NCI-H2107 treated with DMSO at 0.1 percent for 48 hours (cell line): ENCODE measurements around the gene PAX2.

ENCODE experiments used
- DNase-seq: peaks from one replicate; lab custom pipeline; 2025; ENCODE audit not compliant: unreplicated experiment; lab: John Stamatoyannopoulos, UW

The PAX2 gene

DNA sequence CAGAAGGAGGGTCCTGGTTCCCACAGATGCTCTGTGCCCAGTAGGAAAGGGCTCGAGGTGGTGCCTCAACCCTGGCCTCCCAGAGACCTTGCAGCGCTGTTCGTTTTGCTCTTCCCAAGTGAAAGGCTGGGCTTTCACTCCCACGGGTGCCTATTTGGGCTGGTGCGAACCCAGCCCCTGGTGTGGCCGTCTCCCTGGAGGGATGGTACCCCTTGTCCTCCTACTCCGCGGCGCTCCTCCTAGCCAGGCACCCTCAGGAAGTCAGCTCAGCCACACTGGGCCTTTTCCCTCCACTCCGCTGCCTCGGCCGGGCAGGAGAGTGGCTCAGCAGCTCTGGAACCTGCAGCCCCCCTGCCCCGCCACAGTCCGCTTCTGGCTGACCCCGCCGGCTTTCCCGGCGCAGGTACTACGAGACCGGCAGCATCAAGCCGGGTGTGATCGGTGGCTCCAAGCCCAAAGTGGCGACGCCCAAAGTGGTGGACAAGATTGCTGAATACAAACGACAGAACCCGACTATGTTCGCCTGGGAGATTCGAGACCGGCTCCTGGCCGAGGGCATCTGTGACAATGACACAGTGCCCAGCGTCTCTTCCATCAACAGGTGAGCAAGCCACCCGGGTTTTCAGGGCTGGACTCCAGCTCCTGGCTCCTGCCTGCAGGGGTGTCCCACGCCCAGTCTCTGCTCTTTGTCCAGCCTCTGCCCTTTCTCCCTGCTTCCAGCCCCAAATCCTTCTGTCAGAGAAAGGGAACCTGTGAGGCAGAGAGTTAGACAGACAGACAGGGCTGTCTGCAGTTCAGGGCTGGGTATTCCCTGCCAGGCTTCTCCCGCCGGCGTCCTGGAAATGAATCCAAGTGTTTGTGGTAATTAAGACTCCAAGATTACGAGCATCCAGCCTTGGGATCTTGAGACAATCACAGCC, 5.2 kb downstream of the PAX2 start:
- no peak for DNase-seq

DNA sequence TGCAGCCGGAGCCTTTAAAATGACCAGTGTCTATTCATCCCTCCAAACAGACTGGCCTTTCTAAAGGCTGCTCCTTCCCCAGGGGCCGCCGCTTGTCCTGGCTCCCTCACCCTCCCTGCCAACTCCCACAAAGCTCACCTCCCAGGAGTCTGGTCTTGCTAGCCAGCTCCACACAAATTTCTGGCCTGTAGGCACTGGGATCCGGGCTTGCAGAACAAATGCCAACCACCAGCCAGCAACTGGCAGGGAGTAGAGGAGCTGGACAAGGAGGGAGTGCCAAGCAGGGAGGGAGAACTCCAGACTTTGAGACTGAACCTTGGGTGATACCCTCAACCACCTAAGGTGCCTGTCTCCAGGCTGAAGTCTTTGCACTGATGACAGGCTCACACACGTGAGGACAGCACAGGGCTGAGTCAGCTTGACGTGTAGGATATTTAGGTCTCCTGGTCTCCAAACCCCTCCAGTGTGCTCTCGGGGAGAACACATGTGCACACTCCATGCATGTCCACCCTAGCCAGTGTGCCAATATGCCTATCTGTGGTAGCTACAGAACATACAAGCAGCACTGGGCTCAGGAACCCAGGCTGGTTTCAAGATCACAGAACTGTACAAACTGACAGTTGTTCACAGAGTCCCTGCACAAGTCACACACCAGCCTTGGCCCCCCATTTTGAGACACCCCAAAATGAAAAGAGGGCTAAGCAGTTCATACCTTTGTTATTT, 6.0 kb downstream of the PAX2 start:
- DNase-seq = no peak

DNA sequence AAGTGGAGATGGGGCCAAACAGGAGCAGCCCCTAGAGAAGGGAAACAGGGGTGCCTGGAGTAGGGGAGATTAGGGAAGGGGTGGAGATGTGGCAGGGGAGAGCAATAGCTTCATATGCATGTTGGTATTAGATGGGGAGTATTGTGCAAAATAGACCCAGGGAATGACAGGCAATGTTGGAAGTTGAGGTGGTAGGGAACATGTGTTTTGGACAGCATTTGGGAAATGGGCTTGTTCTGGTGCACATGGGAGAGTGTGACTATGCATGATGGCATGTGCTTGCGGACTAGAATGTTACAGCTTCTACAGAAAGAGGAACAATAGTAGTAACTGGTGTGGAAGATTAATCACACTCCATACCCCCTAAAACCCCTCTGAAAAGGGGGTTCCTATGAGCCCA, 10.4 kb downstream of the PAX2 start:
- no peak for DNase-seq

DNA sequence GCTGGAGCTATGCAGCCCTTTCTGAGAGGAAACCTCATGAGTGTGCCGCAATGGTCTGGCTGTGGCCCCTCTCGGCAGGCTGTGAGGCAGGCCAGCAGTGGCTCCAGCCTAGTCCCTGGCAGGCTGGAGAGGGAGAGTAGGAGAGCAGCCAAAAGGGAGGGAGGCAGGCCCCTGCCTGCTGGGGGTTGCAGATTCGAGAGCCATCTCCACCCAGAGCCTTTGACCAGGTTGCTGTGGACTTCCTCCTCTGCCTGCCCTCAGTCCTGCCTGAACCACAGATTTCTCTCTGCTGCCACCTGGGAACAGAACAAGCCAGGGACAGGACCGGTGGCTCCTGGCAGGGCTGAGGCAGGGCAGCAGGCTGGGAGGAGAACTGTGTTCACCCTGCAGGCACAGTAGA, 13.9 kb downstream of the PAX2 start:
- DNase-seq = no peak

DNA sequence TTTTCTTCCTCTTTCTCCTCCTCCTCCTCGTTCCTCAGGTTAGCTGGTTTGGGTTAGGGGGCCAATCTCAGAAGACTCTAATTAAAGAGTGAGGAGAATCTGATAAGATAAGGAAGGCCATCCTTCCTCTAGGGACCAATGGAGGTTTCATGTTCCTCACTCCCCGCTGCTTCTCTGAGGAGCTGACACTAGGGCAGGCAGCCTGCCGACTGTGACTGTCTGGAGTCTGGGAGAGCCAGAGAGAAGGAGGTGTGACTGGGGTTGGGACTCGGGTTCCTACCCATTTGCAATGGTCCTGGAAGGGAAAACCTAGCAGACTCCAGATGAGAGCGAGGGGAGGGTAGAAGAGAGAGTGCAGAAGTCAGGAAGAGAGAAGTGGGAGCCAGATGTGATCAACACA, 15.3 kb downstream of the PAX2 start:
- DNase-seq = no peak

DNA sequence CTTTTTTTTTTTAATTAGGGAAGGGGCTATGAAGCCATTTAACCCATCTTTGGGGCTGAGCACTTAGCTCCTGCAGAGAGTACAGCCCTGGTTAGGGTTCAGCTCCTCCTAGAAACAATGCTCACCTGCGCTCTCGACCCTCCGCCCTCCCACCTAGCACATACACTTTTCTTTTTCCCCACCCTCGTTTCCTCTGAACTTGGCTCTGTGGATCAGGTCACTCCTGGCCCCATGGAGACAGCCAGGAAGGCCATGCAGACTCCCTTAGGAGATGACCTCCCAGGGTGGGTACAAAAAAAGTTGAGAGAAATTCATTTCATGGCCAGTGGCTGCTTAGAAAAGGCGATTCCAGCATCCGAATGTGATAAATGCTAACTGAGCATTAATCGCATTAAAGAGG, 15.8 kb downstream of the PAX2 start:
- no peak for DNase-seq

DNA sequence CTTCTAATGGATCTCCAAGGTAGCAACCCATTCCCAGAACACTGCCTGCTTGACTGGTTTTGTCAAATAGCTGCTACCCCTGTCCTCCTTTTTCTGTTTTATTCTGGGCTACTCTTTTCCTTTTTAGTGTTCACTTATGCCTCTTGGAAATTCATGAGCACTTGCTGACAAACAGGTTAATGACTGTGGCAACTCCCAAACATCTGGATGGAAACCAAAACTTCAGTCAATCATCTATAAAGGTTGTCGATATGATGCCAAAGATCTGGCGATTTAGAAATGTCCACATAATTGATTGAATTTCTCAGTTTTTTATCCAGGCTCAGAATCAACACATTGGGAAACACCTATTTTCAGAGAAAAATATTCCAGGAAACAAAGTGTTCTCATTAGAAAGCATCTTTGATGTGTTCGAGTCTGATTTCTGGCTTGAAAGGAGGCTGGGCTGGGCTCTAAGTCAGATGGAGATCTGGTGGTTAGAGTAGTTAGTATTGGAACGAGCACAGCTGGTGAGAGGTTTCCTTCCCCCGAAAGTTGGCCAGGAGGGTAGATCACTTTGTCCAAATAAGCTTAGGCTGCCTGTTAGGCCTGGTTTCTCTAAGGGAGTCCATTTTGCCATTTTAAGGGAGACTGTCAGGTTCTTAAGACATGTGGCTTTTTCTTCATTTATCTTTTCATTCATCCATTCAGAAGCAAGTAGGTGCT, 17.8 kb downstream of the PAX2 start:
- no peak for DNase-seq

DNA sequence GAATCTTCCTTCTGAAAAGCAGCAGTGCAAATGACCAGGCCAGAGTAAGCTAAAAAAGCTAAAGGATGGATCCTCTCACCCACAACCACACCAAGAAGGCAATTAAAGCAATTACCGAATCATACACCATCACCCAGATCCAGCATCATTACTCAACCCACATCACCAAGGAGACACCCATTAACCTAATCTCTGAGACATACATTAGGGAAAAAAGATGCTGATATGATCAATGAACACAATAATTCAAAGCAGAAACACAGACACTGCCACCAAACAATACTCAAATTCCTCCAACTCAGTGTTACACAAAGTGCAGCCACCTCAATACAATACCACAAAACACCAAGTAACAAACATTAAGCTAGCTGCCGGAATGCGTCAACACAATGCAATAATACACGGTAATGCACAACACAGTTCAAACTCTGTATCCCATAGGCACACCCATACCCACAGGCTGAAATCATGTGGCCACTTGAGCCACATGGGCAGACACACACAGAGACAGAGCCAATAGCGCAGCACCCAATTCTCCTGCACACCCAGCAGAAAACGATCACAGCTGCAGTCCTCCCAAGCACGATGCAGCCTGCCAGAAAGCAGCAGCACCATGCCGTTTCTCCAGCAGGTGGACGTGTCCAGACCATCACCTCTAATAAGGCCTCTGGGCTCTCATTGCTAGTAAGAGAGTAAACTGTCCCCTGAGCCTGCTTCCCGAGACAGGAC, 21.5 kb downstream of the PAX2 start:
- no peak for DNase-seq

DNA sequence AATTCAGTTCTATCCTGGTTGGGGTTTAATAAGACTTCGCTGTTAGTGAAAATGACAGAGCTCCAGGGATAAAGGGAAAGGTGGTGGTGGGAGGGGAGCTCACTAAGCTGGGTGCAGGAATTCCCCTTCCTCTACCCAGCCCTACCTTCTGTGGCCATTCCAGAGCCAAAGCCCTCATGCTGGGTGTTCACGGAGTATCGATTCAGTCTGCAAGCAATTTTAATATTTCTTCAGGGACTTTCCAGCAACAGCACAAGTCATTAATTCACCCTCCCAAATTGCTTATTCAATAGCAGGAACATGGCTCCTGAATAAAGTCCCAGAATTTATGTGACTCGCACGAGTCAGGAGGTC, 22.0 kb downstream of the PAX2 start:
- DNase-seq = no peak

DNA sequence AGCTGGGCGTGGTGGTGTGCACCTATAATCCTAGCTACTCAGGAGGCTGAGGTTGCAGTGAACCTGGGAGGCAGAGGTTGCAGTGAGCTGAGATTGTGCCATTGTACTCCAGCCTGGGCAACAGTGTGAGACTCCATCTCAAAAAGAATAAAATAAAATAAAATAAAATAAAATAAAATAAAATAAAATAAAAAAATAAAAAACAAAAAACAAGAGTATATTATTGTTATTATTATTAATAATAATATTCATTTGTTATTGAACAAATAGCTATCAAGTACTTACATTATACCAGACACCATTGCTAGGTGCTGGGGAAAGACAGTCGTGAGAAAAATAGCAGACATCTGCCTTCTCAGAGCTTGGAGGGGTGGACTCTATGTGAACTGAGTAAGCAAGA, 24.1 kb downstream of the PAX2 start:
- no peak for DNase-seq

DNA sequence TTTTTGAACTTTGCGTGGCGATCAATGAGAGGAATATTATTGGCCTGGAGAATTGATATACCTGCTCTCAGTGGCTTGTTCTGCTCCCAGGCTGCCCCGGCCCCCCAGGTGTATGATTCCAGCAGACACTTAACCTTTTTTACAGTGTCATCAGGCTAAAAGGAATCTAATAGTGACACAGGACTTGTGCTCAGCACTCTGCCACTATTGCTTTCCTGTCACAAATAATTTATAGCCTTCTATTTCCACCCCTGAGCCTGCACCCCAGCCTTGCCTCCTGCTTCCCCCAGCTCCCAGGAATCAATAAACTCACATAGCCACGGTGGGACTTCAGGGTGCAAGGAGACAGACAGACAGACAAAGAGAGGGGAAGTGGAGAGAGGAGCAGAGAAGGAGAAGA, 28.3 kb downstream of the PAX2 start:
- no peak for DNase-seq

DNA sequence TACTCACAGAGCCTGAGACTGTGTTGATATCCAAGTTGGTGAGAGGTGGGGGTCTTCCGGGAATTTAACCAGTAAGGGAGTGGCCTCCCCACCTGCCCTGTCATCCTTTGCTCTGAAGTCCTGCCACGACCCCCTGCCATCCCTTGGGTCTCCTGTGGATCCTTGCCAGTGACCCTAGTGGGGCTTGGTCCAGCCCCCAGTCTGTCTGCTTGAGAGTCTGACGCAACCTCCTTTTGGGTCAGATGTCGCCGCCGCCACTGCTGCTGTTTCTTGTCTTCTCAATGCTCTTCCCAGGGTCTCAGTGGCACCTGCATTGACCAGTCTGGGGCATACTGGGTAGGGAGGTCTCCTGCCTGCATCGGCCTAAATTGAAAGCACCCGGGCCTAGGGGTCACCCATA, 28.8 kb downstream of the PAX2 start:
- no peak for DNase-seq

DNA sequence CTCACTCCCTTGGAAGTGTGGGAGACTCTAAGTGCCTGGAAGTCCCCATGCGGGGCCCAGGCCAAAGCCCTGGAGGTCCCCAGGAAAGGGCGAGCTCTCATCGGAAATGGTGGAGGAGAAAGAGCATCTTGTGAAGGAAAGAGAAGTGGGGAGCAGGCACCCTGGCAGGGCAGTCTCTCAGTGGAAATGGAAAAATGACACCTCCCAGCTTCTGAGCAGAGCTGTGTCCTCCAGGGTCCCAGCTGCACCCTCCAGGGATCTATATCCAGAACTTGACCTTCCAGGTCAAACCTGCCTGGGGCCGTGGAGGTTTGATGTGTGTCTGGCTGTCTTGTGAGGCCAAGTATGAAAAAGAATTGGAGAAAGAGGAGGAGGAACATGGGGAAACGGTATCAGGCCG, 29.5 kb downstream of the PAX2 start:
- no peak for DNase-seq

DNA sequence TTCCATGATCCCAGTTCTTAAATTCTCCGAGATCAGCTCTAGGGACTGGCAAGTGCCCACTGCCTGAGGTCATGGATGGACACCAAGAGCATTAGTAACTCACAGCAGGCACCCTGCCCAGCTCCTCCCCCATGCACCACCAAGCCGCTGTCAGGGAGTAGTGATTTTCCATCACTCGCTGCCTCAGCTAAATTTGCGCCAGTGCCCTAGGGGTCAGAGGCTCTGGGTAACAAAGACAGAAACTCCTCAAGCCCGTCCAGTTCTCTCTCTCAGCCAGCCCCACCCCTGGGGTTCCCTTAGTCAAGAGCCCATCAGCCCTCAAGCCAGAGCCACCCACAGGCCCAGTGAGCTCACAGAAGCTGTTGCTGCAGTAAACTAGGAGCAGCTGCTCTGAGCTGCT, 30.0 kb downstream of the PAX2 start:
- DNase-seq = no peak

DNA sequence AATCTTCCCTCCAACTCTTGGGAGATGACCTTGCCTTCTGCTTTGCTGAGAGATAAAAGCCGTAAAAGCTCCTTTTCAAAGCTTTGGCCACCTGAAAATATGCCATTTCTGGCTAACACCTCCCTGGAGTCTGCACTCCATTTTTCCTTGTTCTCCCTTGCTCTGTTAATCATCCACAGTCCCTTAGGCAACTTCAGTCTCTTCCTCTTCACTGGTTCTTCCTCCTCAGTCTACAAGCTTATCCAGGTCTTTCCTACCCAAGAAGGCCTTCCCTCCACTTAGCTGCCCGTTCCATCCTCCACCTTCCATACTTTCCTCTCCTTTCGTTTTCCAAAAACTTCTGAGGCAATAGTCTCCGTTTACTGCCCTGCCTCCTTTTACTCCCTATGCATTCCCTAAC, 30.5 kb downstream of the PAX2 start:
- DNase-seq = no peak

DNA sequence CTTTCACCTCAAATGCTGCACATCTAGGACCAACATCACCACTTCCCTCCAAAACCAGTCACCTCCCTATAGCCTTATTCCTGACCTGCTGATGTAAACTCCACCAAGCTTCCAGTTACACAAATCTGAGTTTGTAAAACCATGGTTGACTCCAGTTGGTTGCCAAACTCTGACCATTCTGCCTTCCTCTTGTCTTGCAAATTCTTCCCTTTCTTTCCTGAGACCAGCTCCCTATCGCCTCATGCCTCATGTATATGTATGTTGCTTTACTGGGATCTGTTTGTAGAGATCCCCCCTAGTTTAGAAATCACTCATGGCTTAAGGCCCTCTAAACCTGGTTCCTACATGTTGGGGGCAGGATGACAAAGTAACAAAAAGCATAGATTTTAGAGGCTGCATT, 31.3 kb downstream of the PAX2 start:
- DNase-seq = no peak

DNA sequence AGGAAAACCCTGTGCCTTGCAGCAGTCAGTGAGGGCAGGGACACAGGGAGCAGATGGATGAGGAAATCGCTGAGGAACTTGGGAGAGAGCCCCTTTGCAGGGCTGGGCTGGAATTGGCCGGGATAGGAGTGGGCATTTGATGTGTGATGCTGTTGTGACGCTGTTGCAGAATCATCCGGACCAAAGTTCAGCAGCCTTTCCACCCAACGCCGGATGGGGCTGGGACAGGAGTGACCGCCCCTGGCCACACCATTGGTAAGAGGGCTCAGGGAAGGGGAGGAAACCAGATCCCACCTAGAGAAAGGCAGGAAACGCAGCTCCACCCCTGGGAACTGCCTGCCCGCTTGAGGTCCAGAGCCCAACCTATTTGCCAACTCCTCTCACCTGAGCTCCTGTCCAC, 33.9 kb downstream of the PAX2 start:
- DNase-seq = no peak

DNA sequence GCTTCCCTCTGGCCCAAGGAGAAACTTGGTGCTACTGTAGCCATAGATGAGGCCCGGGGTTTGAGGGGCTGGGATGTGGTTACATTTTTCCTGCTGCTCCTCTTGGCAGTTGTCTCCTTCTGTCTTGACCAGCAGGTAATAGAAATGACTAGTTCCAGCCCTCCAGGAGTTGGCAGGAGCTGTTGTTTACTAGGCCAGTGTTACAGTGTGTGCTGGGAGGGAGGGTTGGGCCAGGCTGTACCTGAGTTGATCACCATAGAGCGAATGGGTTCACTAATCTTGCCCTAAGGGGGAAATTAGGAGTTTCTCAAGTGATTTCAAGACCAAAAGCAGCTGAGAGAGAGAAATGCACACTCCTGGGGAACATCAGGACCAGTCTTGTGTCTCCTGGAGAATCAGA, 34.9 kb downstream of the PAX2 start:
- DNase-seq = no peak

DNA sequence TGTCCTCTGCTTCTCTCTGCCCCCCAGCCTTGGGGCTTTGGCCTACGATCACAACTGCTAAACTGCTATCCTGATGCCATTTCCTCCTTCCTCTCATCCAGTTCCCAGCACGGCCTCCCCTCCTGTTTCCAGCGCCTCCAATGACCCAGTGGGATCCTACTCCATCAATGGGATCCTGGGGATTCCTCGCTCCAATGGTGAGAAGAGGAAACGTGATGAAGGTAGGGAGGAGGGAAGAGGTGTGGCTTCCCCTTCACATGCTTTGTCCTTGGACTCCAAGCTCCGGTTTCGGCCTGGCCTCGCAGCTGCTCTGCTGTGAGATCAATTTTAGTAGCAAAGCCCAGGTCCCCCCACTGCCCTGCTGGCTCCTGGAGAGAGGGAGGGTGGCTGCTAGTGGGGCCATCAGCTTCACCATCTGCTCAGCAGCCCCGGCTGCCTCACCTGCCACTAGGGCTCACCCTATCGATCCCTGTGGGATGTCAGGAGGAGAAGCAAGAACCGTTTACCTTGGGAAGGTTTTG, 35.8 kb downstream of the PAX2 start:
- DNase-seq = no peak

DNA sequence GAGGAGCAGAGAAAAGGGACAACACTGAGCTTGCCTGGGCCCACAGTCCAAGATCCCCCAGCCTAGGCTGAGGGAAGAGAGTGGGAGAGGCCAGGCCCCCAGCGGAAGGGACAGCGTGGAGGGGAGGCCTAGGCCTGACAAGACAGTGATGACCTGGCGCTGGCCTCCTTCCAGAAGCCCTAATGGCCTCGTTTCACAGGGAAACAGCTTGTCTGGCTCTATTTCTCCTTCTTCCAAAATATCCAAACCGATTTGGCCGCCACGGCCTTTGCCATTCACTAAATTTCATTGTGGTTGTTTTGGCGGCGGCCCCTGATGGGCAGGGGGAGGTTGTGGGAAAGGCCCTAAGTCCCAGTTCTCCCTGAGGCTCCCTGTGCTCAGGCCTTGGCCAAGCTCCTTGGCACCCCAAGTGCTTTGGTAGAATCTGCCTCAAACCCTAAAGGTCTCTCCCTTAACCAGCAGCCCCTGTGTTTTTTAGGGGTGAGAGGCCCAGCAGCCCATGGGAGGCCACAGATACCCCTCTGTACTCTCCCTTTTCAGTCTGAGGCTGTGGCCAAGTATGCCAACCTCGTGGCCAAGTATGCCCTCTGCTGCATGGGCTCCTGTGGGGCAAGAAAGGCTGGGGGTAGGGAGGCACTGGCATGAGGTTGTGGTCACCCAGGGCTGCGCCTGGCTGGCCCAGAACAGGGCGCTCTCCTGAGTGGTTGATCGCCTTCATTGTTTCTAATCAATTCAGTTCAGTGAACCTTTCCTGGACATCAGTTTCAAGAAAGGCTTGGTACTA, 37.3 kb downstream of the PAX2 start:
- DNase-seq = no peak
